ELF-1 (cell line): ENCODE results near the gene CDH23.
A peak's percentile ranks its signal among the peaks of the same experiment; 100 is the strongest.
"Not testable (repeated sequence)": the region's sequence is repeated elsewhere in the genome, so short reads cannot be mapped to it uniquely, and the experiment has no call there.

Experiments used
- DNase-seq: peaks from one replicate; pipeline ENCODE4 v3.0.0-alpha.2; 2016; ENCODE audit warnings: low read depth, low spot score

Gene CDH23

GRCh38 chr10:71581376-71581775 is 184.7 kb downstream of the CDH23 start:
- no peak for DNase-seq

GRCh38 chr10:71582019-71582418 is 185.3 kb downstream of the CDH23 start:
- peak; percentile 60 for DNase-seq

- no peak for DNase-seq
Observed at GRCh38 chr10:71582506-71583475, 186.1 kb downstream of the CDH23 start.

- DNase-seq = no peak
Observed at GRCh38 chr10:71584461-71584860, 187.7 kb downstream of the CDH23 start.

GRCh38 chr10:71584902-71585563 is 188.3 kb downstream of the CDH23 start:
- no peak for DNase-seq

GRCh38 chr10:71585564-71586290 is 189.0 kb downstream of the CDH23 start:
- DNase-seq = no peak

- no peak for DNase-seq
Observed at GRCh38 chr10:71587941-71588573, 191.3 kb downstream of the CDH23 start.

GRCh38 chr10:71588685-71589084 is 192.0 kb downstream of the CDH23 start:
- no peak for DNase-seq

GRCh38 chr10:71589617-71590551 is 193.2 kb downstream of the CDH23 start:
- no peak for DNase-seq

GRCh38 chr10:71590781-71591350 is 194.1 kb downstream of the CDH23 start:
- no peak for DNase-seq

GRCh38 chr10:71594934-71595571 is 198.3 kb downstream of the CDH23 start:
- no peak for DNase-seq

GRCh38 chr10:71595649-71596048 is 198.9 kb downstream of the CDH23 start:
- no peak for DNase-seq

GRCh38 chr10:71596127-71596526 is 199.4 kb downstream of the CDH23 start:
- no peak for DNase-seq

GRCh38 chr10:71596759-71597158 is 200.0 kb downstream of the CDH23 start:
- DNase-seq = no peak

- no peak for DNase-seq
Observed at GRCh38 chr10:71597821-71598498, 201.2 kb downstream of the CDH23 start.

- DNase-seq = no peak
Observed at GRCh38 chr10:71598621-71599055, 201.9 kb downstream of the CDH23 start.

GRCh38 chr10:71599518-71599917 is 202.8 kb downstream of the CDH23 start:
- DNase-seq = no peak

GRCh38 chr10:71600242-71600641 is 203.5 kb downstream of the CDH23 start:
- not testable (repeated sequence) for DNase-seq

GRCh38 chr10:71600849-71601248 is 204.1 kb downstream of the CDH23 start:
- no peak for DNase-seq
